Measurements from ENCODE around the gene MINDY2.

MINDY2 gene

GRCh38 chr15:58761010-58761388, 10.1 kb upstream of the MINDY2 start:
- Histone ChIP-seq H3K27ac (replicated peaks) (no peak overlapping the region), H3K4me3 (replicated peaks; ENCODE audit: insufficient read depth, low read length) (no peak overlapping the region), H3K27me3 (ENCODE audit: insufficient read depth, poor library complexity, severe bottlenecking) (no peaks in the 10 kb centered on the region)
- DNase-seq (ENCODE audit: low read depth in 1 of 2, low spot score in 1 of 2): no peak
- no peak for TF ChIP-seq POLR2AphosphoS5 (IDR thresholded peaks at IDR 0.05; ENCODE audit: low read depth)
- TF ChIP-seq GABPA (IDR thresholded peaks at IDR 0.05; ENCODE audit: low read depth): no peak
- TF ChIP-seq CTCF (IDR thresholded peaks at IDR 0.05; ENCODE audit: insufficient read depth, low read length): no peak
- TF ChIP-seq REST (IDR thresholded peaks at IDR 0.05; ENCODE audit: insufficient replicate concordance, low read depth): no peak
- TF ChIP-seq SPI1 (IDR thresholded peaks at IDR 0.05; ENCODE audit: borderline replicate concordance, low read depth): no peak

- Histone ChIP-seq H3K27me3 (ENCODE audit: insufficient read depth, poor library complexity, severe bottlenecking) (no peaks in the 10 kb centered on the region), H3K4me3 (replicated peaks; ENCODE audit: insufficient read depth, low read length) (no peak overlapping the region), H3K27ac (replicated peaks) (no peak overlapping the region)
- no peak for DNase-seq (ENCODE audit: low read depth in 1 of 2, low spot score in 1 of 2)
- TF ChIP-seq POLR2AphosphoS5 (IDR thresholded peaks at IDR 0.05; ENCODE audit: low read depth): no peak
- TF ChIP-seq REST (IDR thresholded peaks at IDR 0.05; ENCODE audit: insufficient replicate concordance, low read depth): no peak
- no peak for TF ChIP-seq CTCF (IDR thresholded peaks at IDR 0.05; ENCODE audit: insufficient read depth, low read length)
- TF ChIP-seq SPI1 (IDR thresholded peaks at IDR 0.05; ENCODE audit: borderline replicate concordance, low read depth): no peak
- TF ChIP-seq GABPA (IDR thresholded peaks at IDR 0.05; ENCODE audit: low read depth): no peak
Measured at GRCh38 chr15:58762285-58762684, 8.8 kb upstream of the MINDY2 start.

GRCh38 chr15:58762731-58763130, 8.4 kb upstream of the MINDY2 start:
- Histone ChIP-seq H3K4me3 (replicated peaks; ENCODE audit: insufficient read depth, low read length) (no peak overlapping the region), H3K27me3 (ENCODE audit: insufficient read depth, poor library complexity, severe bottlenecking) (no peaks in the 10 kb centered on the region), H3K27ac (replicated peaks) (no peak overlapping the region)
- DNase-seq (ENCODE audit: low read depth in 1 of 2, low spot score in 1 of 2): no peak
- TF ChIP-seq CTCF (IDR thresholded peaks at IDR 0.05; ENCODE audit: insufficient read depth, low read length) (no peak), SPI1 (IDR thresholded peaks at IDR 0.05; ENCODE audit: borderline replicate concordance, low read depth) (no peak), POLR2AphosphoS5 (IDR thresholded peaks at IDR 0.05; ENCODE audit: low read depth) (no peak), GABPA (IDR thresholded peaks at IDR 0.05; ENCODE audit: low read depth) (no peak), REST (IDR thresholded peaks at IDR 0.05; ENCODE audit: insufficient replicate concordance, low read depth) (no peak)
